ENCODE data around the gene LRP10. TPM values are rescaled to one million over a fixed set of nuclear protein-coding genes. Genes with fewer than 3 reads are reported as not detected.

Gene LRP10
- total and polyA plus RNA-seq, 2 of the 8 experiments (the other 6 are each of a cell fraction or from before 2014, with no cell fraction given), result 12.4 to 15.6 TPM

DNA sequence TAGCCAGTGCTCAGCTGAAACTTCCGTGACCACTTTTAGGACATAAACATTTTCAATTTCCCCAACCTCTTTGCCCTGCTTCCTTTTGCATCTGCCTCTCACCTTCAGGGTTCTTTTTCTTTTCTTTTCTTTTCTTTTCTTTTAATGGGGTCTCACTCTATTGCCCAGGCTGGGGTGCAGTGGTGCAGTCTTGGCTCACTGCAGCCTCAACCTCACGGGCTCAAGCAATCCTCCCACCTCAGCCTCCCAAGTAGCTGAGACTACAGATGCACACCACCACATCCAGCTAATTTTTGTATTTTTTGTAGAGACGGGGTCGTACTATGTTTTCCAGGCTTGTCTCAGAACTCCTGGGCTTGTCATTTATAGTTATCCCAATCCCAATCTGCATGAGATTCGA, 4.7 kb upstream of the LRP10 start:
- CTCF ChIA-PET (ENCODE audit: partially characterized antibody), result interaction anchor here (0.7 to 56.0 kb wide), 8 partner anchors 13 to 280 kb away, joined by 3 to 1562 read pairs (median 4); partner anchors contain the start of genes MMP14, MRPL52 and SLC7A7

More for the DNA sequence above, 4.7 kb upstream of the LRP10 start:
- Histone ChIP-seq H3K27me3 (replicated peaks in 1 of 4; ENCODE audit: control insufficient read depth in 3 of 4, extremely low read depth in 1 of 4, insufficient read depth in 3 of 4, low read length in 3 of 4) (no peaks in the 10 kb centered on the region), H3K23ac (ENCODE audit: insufficient read length) (no peak overlapping the region), H3K27ac (ENCODE audit: low read depth, low read length) (no peak overlapping the region), H3K9me3 (ENCODE audit: insufficient read depth in 2 of 2, low read depth in 1 of 2, low read length in 1 of 2) (no peaks in the 10 kb centered on the region), H3K79me2 (ENCODE audit: control insufficient read depth in 1 of 2, insufficient read depth in 2 of 2, low read length in 2 of 2) (no peaks in the 10 kb centered on the region), H3K9ac (replicated peaks in 1 of 4; ENCODE audit: extremely low read depth in 1 of 4, low read depth in 3 of 4, low read length in 3 of 4) (no peak overlapping the region), H3K79me1 (ENCODE audit: low read depth, low read length) (no peaks in the 10 kb centered on the region), H4K91ac (replicated peaks; ENCODE audit: insufficient read length, low read length) (no peak overlapping the region), H2AFZ (ENCODE audit: low read length) (no peak overlapping the region), H3K14ac (ENCODE audit: insufficient read length) (no peak overlapping the region), H3K56ac (replicated peaks; ENCODE audit: insufficient read length, low read depth, low read length) (no peak overlapping the region), H3K18ac (ENCODE audit: extremely low read depth, low read length) (no peak overlapping the region), H2BK12ac (ENCODE audit: low read depth, low read length) (no peak overlapping the region), H3K4me2 (ENCODE audit: insufficient read depth in 1 of 2, low read depth in 2 of 2, low read length in 2 of 2) (no peak overlapping the region), H3K36me3 (ENCODE audit: control insufficient read depth in 2 of 4, insufficient read depth in 4 of 4, low read length in 3 of 4) (no peaks in the 10 kb centered on the region), H4K20me1 (replicated peaks in 1 of 2; ENCODE audit: control insufficient read depth in 1 of 2, insufficient read depth in 2 of 2, low read length in 2 of 2) (no peaks in the 10 kb centered on the region), H4K8ac (ENCODE audit: extremely low read depth, insufficient read depth, low read length) (no peak overlapping the region), H3K4me3 (ENCODE audit: extremely low read depth in 1 of 4, insufficient read depth in 2 of 4, low read depth in 3 of 4, low read length in 4 of 4) (no peak overlapping the region), H2AK5ac (ENCODE audit: low read depth, low read length) (0 out of 2 replicates have a peak overlapping the region, but pooled peaks have one; percentile 70), H2BK120ac (replicated peaks; ENCODE audit: low read depth, low read length) (no peak overlapping the region), H2BK20ac (ENCODE audit: low read length) (no peak overlapping the region), H3K4ac (replicated peaks; ENCODE audit: insufficient read length, low read depth, low read length) (no peak overlapping the region), H2BK15ac (ENCODE audit: low read length) (no peak overlapping the region), H3K4me1 (replicated peaks in 1 of 4; ENCODE audit: control insufficient read depth in 3 of 4, insufficient read depth in 4 of 4, low read length in 3 of 4) (peaks cover 0 to 6% (median 4%) of the 10 kb centered on the region in 4 experiments; a peak in 3 of 7 replicates), H3K23me2 (ENCODE audit: low read depth, low read length) (peaks cover 5% of the 10 kb centered on the region), H2BK5ac (ENCODE audit: low read depth, low read length) (no peak overlapping the region), H4K5ac (ENCODE audit: insufficient read length, low read depth, low read length) (no peak overlapping the region)
- FAIRE-seq, result no peak
- no peak for DNase-seq (ENCODE audit: low read depth in 1 of 2, low spot score in 2 of 2)
- POLR2A ChIA-PET (ENCODE audit: partially characterized antibody), result interaction anchor here (0.9 to 1.5 kb wide), 4 partner anchors 14 to 100 kb away, joined by 3 to 4 read pairs (median 4); partner anchors contain the start of gene OXA1L
- WGBS, 2 experiments (ENCODE audit: extremely low coverage in 1 of 2, insufficient coverage in 1 of 2, insufficient read length in 1 of 2, insufficient replicate concordance in 2 of 2, low coverage in 1 of 2, low lambda C conversion rate in 2 of 2, missing lambda C conversion rate in 1 of 2), result 92% methylated on average over 5 of the region's 5 CpGs; no CpG with 5 or more reads in 1 of the 2 experiments
